22Rv1 (cell line): ENCODE measurements around the gene FOXO3.

Experiments
- CTCF ChIP-seq: fragments of 450-650 bp; IDR thresholded peaks from 2 replicates; pipeline ENCODE4 v1.5.1; 2017; ENCODE audit warnings: mild to moderate bottlenecking
- ZFX ChIP-seq: fragments of 450-650 bp; IDR thresholded peaks from 2 replicates; pipeline ENCODE4 v1.6.1; 2017; ENCODE audit warnings: antibody characterized with exemption, borderline replicate concordance

- no peak for TF ChIP-seq CTCF
- TF ChIP-seq ZFX: no peak
Measured at GRCh38 chr6:108677357-108677756, 116.6 kb downstream of the FOXO3 start.
